ENCODE data around the gene FRMD3.

FRMD3 gene

DNA sequence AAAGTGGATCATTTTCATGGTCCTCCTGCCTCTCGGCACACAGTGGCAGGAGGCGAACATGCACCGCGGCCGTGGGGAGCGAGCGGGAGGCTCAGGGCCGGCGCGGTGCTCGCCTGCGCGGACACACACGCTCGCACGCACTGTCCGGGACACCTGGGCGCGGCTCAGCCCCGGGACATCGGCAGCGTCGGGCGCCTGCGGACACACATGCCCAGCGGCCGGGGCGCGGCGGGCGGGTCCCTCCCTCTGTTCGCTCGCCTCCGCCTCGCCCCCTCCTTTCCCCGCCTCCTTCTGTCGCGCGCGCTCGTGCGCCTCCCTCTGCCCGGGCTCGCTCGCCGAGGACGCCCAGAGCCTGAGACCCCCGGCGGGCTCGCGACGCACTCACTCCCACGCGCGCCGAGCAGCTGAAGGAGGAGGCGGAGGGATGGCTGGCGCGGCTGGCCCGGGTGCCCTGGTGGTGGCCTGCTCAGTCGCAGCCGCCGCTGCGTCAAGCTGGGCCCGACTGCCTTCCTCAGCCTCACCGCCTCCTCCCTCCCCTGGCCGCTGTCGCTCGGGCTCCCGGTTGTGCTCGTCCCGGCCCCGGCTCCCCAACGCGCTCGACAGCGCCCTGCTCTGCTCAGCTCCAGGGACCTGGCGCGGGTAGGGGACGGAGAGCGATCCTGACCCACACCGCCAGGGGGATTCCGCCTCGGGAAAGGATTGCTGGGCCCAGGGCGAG lies at the start of gene FRMD3:
FRMD3 (minus strand) TSS at position 230 of the 718 bp plus-strand sequence; CDS start at position 60, 170 bp downstream.
- TF ChIP-seq JUND (IDR thresholded peaks at IDR 0.05; ENCODE audit: low read depth): no peak
- in situ Hi-C loops (cut with HindIII; ENCODE audit: low pct_unique_long_range_greater_than_20kb, low sequenced_read_pairs): no loop called here
- peak; percentile 74 to 90 for DNase-seq (ENCODE audit: low read depth in 1 of 2, low spot score in 1 of 2)

DNA sequence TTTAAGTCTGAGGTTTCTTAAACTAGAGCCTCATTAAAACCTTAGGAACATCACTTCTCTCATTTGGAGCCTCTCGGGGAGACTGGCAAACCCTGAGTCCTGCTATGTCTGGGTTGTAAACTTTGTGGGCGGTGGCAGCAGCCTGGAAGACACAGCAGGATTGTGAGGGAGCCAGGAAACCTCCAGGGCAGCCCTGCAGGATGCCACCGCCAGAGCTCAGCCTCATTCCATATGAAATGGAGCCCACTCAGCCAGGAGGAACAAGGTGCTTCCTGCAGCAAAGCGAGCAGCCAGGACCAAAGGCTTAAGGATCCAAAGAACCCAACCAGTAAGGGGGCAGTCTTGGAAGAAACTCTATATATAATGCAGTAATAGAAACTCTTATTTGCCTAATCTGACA lies 46.8 kb upstream of the FRMD3 start:
- TF ChIP-seq JUND (IDR thresholded peaks at IDR 0.05; ENCODE audit: low read depth): no peak
- no peak for DNase-seq (ENCODE audit: low read depth in 1 of 2, low spot score in 1 of 2)
- in situ Hi-C loops (cut with HindIII; ENCODE audit: low pct_unique_long_range_greater_than_20kb, low sequenced_read_pairs): no loop called here

DNA sequence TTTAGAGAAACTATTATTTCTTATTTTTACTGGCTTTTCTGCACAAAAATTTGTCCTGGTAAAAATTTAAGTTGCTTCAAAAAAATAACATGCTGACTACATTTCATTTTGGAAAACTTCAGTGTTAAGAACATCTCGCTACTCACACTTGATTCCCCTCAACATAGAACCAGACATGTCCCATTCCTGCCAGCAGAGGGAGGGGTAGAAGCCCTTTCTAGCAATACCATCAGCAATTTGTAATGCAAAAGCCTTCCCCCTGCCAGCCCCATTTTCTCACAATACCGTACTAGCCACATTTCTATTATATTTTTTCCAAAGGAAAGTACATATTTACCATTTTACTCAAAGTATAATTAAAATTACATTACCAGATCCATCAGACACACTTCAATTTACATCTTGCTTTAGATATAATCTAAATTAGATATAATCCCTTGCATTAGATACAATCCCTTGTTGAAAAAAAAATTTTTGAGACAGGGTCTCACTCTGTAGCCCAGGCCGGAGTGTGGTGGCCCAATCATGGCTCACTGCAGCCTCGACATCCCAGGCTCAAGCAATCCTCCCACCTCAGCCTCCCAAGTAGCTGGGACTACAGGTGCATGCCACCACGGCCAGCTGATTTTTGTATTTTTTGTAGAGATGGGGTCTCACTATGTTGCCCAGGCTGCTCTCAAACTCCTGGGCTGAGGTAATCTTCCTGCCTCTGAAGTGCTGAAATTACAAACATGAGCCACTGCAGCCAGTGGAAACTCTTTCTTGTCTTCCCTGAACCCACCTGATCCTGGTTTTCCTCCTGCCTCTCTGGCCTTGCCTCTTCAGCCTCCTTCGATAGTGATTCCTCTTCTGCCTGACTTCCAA lies 45.2 kb upstream of the FRMD3 start:
- in situ Hi-C loops (cut with HindIII; ENCODE audit: low pct_unique_long_range_greater_than_20kb, low sequenced_read_pairs): no loop called here
- DNase-seq (ENCODE audit: low read depth in 1 of 2, low spot score in 1 of 2): peak; percentile 11 to 74
- no peak for TF ChIP-seq JUND (IDR thresholded peaks at IDR 0.05; ENCODE audit: low read depth)

DNA sequence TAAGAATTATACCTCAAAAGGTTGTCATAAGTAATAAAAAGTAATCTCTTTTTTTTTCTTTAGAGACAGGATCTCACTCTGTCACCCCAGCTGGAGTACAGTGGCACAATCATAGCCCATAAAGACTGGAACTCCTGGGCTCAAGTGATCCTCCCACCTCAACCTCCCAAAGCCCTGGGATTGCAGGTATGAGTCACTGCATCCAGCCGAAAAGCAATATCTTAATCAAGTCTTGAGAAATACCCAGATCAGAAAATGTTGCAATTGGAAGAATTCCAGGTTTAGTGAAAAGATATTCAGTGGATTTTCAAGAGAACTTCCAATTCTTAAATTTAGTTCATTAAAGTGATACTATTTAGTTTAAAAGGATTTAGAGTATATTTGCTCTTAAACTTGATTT lies 43.8 kb upstream of the FRMD3 start:
- TF ChIP-seq JUND (IDR thresholded peaks at IDR 0.05; ENCODE audit: low read depth): no peak

DNA sequence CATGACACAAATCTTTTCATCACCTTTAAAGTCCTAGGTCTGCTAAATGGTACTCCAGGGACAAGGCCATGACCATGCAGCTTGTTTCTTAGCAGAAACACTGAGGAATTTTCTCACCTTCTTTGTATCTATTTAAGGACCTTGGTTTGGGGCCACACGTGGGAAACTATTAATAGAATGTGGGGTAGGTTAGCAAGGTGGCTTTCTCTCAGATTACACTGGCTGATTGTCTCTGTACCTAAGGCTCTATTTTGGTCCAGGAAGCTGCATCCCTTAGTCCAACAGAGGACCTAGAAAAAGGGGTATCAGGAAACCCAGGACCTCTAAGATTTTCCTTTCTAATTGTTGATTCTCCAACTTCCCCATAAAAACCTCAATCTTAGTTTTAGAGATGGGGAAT lies 36.3 kb upstream of the FRMD3 start:
- in situ Hi-C loops (cut with HindIII; ENCODE audit: low pct_unique_long_range_greater_than_20kb, low sequenced_read_pairs): no loop called here
- no peak for DNase-seq (ENCODE audit: low read depth in 1 of 2, low spot score in 1 of 2)
- no peak for TF ChIP-seq JUND (IDR thresholded peaks at IDR 0.05; ENCODE audit: low read depth)

More for the DNA sequence above, 43.8 kb upstream of the FRMD3 start:
- DNase-seq (ENCODE audit: low read depth in 1 of 2, low spot score in 1 of 2): no peak
- in situ Hi-C loops (cut with HindIII; ENCODE audit: low pct_unique_long_range_greater_than_20kb, low sequenced_read_pairs): no loop called here

DNA sequence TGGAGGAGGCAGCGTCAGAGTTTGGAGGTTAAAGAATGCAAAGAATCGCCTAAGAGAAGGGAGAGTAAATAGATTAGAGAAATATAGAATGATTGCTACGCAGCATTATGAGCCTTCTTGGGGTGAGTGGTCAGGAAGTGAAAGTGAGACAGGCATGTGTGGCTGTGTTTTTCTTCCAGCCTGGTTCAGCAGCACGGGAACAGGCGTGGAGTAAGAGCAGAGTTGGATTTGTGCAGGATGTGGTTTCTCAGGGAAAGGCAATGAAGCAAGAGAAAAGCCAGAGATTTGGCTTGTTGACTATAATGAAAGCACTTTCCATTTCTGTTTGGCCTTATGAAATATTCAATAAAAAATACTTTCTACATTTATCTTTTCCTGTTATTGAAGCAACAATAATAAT lies 34.3 kb upstream of the FRMD3 start:
- in situ Hi-C loops (cut with HindIII; ENCODE audit: low pct_unique_long_range_greater_than_20kb, low sequenced_read_pairs): no loop called here
- TF ChIP-seq JUND (IDR thresholded peaks at IDR 0.05; ENCODE audit: low read depth): no peak
- DNase-seq (ENCODE audit: low read depth in 1 of 2, low spot score in 1 of 2): no peak

DNA sequence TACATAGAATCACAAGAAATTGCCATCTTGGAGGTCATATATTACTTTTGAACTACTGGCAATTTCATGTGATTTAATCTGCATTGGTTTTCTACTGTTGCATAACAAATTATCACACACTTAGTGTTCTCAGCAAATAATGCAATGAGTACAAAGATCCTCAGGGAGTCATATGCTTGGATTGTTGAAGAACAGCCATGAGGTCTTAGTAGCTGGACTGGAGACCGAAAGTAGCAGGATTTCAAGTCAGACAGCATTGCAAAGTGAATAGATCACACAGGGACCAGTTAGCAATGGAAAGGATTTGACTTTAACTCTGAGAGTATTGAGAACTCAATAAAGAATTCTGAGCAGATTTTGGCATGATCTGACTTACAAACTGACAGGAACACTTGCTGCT lies 32.2 kb upstream of the FRMD3 start:
- TF ChIP-seq JUND (IDR thresholded peaks at IDR 0.05; ENCODE audit: low read depth): no peak; the same call in 1 of the 2 replicates
- DNase-seq (ENCODE audit: low read depth in 1 of 2, low spot score in 1 of 2): peak; percentile 13 to 72
- in situ Hi-C loops (cut with HindIII; ENCODE audit: low pct_unique_long_range_greater_than_20kb, low sequenced_read_pairs): no loop called here

DNA sequence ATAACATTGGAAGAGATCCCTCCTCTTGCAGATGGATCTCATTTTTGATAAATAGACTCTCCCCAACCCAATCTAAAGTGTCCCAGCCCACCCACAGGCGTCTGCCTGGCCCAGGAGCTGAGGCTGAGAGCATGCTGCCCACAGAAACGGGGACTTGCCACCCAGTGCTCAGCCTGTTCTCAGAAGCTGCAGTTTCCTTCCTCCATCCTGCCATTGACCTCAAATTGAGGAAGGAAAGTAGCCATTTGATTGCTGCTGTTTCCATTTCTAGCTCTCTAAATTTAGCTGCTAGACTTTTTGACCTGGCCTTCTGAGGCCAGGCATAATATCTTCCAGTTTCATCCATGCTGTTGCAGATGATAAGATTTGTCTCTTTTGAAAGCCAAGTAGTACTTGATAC lies 31.1 kb upstream of the FRMD3 start:
- in situ Hi-C loops (cut with HindIII; ENCODE audit: low pct_unique_long_range_greater_than_20kb, low sequenced_read_pairs): no loop called here
- TF ChIP-seq JUND (IDR thresholded peaks at IDR 0.05; ENCODE audit: low read depth): no peak
- DNase-seq (ENCODE audit: low read depth in 1 of 2, low spot score in 1 of 2): no peak

DNA sequence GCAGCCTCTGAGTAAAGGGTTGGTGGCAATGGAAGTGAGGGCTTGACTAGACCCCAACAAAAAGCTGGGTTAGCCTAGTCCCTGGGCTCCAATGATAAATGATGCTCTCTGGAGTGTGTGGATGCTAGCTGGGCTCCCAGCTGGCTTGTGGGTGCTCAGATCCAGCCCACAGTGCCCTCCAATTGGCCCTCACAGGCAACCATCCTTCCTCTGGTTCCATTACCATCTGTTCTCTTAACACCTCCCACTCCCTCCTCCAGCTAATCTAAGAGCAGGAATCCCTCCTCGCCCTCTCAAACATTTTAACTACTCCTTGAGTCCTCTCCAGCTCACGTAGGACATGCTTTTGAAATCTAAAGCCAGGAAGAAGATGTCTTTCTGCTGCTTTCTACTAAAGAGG lies 25.2 kb upstream of the FRMD3 start:
- DNase-seq (ENCODE audit: low read depth in 1 of 2, low spot score in 1 of 2): no peak
- no peak for TF ChIP-seq JUND (IDR thresholded peaks at IDR 0.05; ENCODE audit: low read depth)
- in situ Hi-C loops (cut with HindIII; ENCODE audit: low pct_unique_long_range_greater_than_20kb, low sequenced_read_pairs): no loop called here

DNA sequence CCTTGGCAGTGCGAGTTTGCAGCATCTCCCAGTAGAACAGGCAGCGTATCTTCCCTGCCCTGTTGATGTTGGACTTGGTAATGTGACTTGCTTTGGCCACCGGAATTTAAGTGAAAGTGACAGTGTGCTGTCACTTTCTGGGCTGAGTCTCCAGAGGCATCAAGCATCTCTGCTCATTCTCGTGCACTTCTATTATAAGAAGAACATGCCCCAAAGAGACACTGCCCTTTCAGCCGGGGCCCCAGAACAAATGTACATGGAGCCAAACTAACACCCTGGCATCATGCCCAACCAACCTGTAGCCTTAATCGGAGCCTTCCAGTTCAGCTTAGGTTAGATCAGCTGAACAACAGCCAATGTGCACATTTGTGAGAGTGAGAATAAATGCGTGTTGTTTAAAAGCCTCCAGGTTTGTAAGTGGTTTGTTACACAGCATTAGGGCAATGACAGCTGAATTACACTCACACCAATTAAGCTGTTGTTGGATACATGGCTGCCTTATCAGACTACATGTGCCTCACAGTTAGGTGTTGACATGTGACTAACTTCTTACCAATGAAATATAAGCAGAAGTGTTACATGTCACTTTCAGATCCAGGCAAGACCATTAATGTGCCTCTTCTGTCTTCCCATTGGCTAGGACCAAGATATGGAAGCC lies 22.1 kb upstream of the FRMD3 start:
- in situ Hi-C loops (cut with HindIII; ENCODE audit: low pct_unique_long_range_greater_than_20kb, low sequenced_read_pairs): no loop called here
- DNase-seq (ENCODE audit: low read depth in 1 of 2, low spot score in 1 of 2): no peak
- TF ChIP-seq JUND (IDR thresholded peaks at IDR 0.05; ENCODE audit: low read depth): no peak

DNA sequence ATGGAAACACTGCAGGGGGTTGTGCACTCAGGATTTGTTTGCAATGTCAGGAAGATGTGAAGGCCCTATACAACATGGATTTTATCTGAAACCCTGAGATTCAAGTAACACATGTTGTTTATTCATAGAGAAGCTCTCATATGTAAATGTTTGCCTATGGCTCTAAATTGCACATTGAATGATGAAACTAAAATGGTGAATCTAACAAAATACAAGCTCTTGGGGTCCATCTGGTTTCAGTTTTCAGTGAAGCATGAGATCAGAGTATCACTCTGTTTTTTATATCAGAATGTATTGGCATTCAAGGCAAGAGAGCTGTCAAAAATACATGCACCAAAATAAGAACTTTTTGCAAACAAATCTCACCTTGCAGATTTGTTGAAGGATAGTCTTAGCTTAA lies 19.6 kb upstream of the FRMD3 start:
- in situ Hi-C loops (cut with HindIII; ENCODE audit: low pct_unique_long_range_greater_than_20kb, low sequenced_read_pairs): no loop called here
- DNase-seq (ENCODE audit: low read depth in 1 of 2, low spot score in 1 of 2): no peak
- TF ChIP-seq JUND (IDR thresholded peaks at IDR 0.05; ENCODE audit: low read depth): no peak

DNA sequence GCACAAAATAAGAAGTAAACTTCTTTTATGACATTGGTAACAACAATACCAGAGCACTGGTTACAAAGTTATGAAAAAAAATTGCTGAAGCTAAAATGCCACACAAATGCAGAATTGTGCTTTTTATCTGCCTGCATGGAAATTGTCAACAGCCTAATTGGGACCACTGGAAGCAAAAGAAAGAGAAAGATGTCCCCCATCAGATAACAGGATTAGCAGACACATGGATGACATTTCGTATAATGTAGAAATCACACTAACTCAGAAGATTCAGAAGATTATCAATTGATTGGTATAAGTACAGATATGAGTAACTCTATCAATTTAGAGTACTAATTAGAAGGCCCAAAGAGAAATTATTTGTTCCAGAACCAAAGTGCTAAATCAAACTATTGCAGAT lies 19.1 kb upstream of the FRMD3 start:
- no peak for TF ChIP-seq JUND (IDR thresholded peaks at IDR 0.05; ENCODE audit: low read depth)
- in situ Hi-C loops (cut with HindIII; ENCODE audit: low pct_unique_long_range_greater_than_20kb, low sequenced_read_pairs): no loop called here
- no peak for DNase-seq (ENCODE audit: low read depth in 1 of 2, low spot score in 1 of 2)

DNA sequence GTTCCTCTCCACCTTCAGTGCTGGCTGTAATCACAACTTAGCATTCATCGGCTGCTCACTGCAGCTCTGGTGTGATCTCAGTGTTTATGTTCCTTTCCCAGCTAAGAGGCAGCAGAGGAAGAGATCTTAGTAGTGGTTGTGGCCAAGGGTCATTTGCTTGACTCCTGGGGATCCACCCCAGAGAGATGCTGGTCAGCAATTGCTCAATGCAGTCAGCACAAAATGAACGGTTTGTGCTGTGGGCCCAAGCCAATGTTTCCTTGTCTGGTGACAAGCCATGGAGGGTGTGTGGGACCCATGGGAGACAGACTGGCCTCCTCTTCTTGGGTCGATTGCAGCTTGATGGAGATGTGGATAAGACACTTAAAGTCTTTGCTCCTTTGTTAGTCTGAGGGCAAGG lies 16.1 kb upstream of the FRMD3 start:
- no peak for TF ChIP-seq JUND (IDR thresholded peaks at IDR 0.05; ENCODE audit: low read depth)
- no peak for DNase-seq (ENCODE audit: low read depth in 1 of 2, low spot score in 1 of 2)
- in situ Hi-C loops (cut with HindIII; ENCODE audit: low pct_unique_long_range_greater_than_20kb, low sequenced_read_pairs): no loop called here

Data from T47D (cell line).